ENCODE data around the gene CD47. TPM values are rescaled to one million over a fixed set of nuclear protein-coding genes. Genes with fewer than 3 reads are reported as not detected.

Gene CD47
- total RNA-seq, 1 donor from 2014 or later: 55.8 TPM

GRCh38 chr3:108055931-108056330 lies 34.9 kb downstream of the CD47 start:
- DNase-seq (ENCODE audit: extremely low read depth, low read depth, low spot score): no peak

- no peak for DNase-seq (ENCODE audit: extremely low read depth, low read depth, low spot score)
Observed at GRCh38 chr3:108054935-108055334, 35.9 kb downstream of the CD47 start.

GRCh38 chr3:108053483-108053882 lies 37.3 kb downstream of the CD47 start:
- no peak for DNase-seq (ENCODE audit: extremely low read depth, low read depth, low spot score)

- DNase-seq (ENCODE audit: extremely low read depth, low read depth, low spot score): no peak
Observed at GRCh38 chr3:108053067-108053466, 37.8 kb downstream of the CD47 start.

GRCh38 chr3:108051005-108051404 lies 39.8 kb downstream of the CD47 start:
- DNase-seq (ENCODE audit: extremely low read depth, low read depth, low spot score): no peak

GRCh38 chr3:108047987-108048386 lies 42.8 kb downstream of the CD47 start:
- DNase-seq (ENCODE audit: extremely low read depth, low read depth, low spot score): no peak

- DNase-seq (ENCODE audit: extremely low read depth, low read depth, low spot score): no peak
Observed at GRCh38 chr3:108046247-108046646, 44.6 kb downstream of the CD47 start.

- no peak for DNase-seq (ENCODE audit: extremely low read depth, low read depth, low spot score)
Observed at GRCh38 chr3:108044699-108045098, 46.1 kb downstream of the CD47 start.

- no peak for DNase-seq (ENCODE audit: extremely low read depth, low read depth, low spot score)
Observed at GRCh38 chr3:108042300-108042699, 48.5 kb downstream of the CD47 start.

- no peak for DNase-seq (ENCODE audit: extremely low read depth, low read depth, low spot score)
Observed at GRCh38 chr3:108041253-108041652, 49.6 kb downstream of the CD47 start.

- no peak for DNase-seq (ENCODE audit: extremely low read depth, low read depth, low spot score)
Observed at GRCh38 chr3:108037770-108038169, 53.1 kb downstream of the CD47 start.

- DNase-seq (ENCODE audit: extremely low read depth, low read depth, low spot score): no peak
Observed at GRCh38 chr3:108036984-108037741, 53.7 kb downstream of the CD47 start.

GRCh38 chr3:108036401-108036800 lies 54.4 kb downstream of the CD47 start:
- no peak for DNase-seq (ENCODE audit: extremely low read depth, low read depth, low spot score)

- DNase-seq (ENCODE audit: extremely low read depth, low read depth, low spot score): peak; percentile 45
Observed at GRCh38 chr3:108035751-108036150, 55.1 kb downstream of the CD47 start.

- no peak for DNase-seq (ENCODE audit: extremely low read depth, low read depth, low spot score)
Observed at GRCh38 chr3:108031895-108032294, 58.9 kb downstream of the CD47 start.

GRCh38 chr3:108030960-108031359 lies 59.9 kb downstream of the CD47 start:
- DNase-seq (ENCODE audit: extremely low read depth, low read depth, low spot score): no peak

- DNase-seq (ENCODE audit: extremely low read depth, low read depth, low spot score): no peak
Observed at GRCh38 chr3:108029466-108029865, 61.4 kb downstream of the CD47 start.

GRCh38 chr3:108028896-108029295 lies 61.9 kb downstream of the CD47 start:
- DNase-seq (ENCODE audit: extremely low read depth, low read depth, low spot score): no peak

GRCh38 chr3:108025177-108025576 lies 65.7 kb downstream of the CD47 start:
- DNase-seq (ENCODE audit: extremely low read depth, low read depth, low spot score): no peak

GRCh38 chr3:108024146-108024850 lies 66.5 kb downstream of the CD47 start:
- no peak for DNase-seq (ENCODE audit: extremely low read depth, low read depth, low spot score)

GRCh38 chr3:108022256-108023150 lies 68.3 kb downstream of the CD47 start:
- DNase-seq (ENCODE audit: extremely low read depth, low read depth, low spot score): no peak

Data from glomerular endothelial cell (primary cell).